MM.1S (cell line): ENCODE data around the gene FIP1L1.

Experiments
- EZH2 ChIP-seq: fragments of 300-600 bp; sonication (generic); optimal IDR thresholded peaks from 2 replicates; pipeline ENCODE3; 2017; ENCODE audit warnings: low read depth, mild to moderate bottlenecking, antibody characterized with exemption, low read length, mixed read lengths
- EZH2phosphoT487 ChIP-seq: fragments of 300-600 bp; sonication (generic); IDR thresholded peaks from 2 replicates; pipeline ENCODE4 v1.6.1; 2018; ENCODE audit warnings: antibody characterized with exemption, low read length
- TF ChIP-seq, protein P1 (sequence below): fragments of 300-600 bp; sonication (generic); IDR thresholded peaks from 2 replicates; pipeline ENCODE4 v1.5.1; 2016; ENCODE audit warnings: antibody characterized with exemption, low read length, mixed read lengths

DNA sequence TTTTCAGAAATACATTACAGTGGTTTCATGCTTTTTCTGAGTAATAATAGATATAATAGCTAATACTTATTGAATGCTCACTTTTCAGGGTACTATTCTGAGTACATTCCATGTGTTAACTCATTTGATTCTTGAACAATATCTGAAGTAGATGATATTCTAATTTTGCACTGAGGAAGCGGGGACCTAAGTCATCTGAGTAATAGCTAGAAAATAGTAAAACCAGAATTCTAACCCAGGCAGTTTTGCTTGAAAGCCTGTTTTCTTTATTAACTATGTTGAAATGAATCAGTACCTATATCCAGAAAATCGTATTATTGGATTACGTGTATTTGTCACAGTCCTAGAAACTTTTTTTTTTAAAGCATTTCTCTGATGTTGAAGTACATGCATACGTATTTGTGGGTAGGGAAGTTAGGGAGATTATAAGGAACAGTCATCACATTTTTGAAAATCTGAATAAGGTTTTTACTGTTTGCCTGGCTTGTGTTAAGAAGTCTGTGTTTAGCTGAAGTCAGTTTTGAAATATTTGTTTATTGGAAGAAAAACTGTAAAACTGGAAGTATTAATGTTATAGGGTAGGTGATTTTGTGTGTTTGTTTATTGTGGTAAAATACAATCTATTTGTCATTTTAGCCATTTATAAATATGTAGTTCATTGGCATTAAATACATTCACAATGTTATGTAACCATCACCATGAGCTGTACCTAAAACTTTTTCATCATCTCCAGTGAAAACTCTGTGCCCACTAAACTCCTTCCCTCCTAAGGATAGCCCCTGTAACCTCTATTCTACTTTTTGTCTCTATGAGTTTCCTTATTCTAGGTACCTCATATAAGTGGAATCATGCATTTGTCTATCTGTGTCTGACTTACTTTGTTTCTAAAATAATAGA lies 55.3 kb downstream of the FIP1L1 start:
- TF ChIP-seq EZH2phosphoT487 (no peak), EZH2 (no peak)
- TF ChIP-seq, protein P1, sequence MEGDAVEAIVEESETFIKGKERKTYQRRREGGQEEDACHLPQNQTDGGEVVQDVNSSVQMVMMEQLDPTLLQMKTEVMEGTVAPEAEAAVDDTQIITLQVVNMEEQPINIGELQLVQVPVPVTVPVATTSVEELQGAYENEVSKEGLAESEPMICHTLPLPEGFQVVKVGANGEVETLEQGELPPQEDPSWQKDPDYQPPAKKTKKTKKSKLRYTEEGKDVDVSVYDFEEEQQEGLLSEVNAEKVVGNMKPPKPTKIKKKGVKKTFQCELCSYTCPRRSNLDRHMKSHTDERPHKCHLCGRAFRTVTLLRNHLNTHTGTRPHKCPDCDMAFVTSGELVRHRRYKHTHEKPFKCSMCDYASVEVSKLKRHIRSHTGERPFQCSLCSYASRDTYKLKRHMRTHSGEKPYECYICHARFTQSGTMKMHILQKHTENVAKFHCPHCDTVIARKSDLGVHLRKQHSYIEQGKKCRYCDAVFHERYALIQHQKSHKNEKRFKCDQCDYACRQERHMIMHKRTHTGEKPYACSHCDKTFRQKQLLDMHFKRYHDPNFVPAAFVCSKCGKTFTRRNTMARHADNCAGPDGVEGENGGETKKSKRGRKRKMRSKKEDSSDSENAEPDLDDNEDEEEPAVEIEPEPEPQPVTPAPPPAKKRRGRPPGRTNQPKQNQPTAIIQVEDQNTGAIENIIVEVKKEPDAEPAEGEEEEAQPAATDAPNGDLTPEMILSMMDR: no peak
